ENCODE measurements around the gene KRTAP4-8.
A peak's percentile ranks its signal among the peaks of the same experiment; 100 is the strongest.
"Not testable (repeated sequence)": the region's sequence is repeated elsewhere in the genome, so short reads cannot be mapped to it uniquely, and the experiment has no call there.

KRTAP4-8 gene

GRCh38 chr17:41098042-41098441, at the start of gene KRTAP4-8:
TSS of gene KRTAP4-8 (minus strand) at chr17:41098142. CDS start at chr17:41098084, 58 bp downstream.
- TF ChIP-seq, protein P1, sequence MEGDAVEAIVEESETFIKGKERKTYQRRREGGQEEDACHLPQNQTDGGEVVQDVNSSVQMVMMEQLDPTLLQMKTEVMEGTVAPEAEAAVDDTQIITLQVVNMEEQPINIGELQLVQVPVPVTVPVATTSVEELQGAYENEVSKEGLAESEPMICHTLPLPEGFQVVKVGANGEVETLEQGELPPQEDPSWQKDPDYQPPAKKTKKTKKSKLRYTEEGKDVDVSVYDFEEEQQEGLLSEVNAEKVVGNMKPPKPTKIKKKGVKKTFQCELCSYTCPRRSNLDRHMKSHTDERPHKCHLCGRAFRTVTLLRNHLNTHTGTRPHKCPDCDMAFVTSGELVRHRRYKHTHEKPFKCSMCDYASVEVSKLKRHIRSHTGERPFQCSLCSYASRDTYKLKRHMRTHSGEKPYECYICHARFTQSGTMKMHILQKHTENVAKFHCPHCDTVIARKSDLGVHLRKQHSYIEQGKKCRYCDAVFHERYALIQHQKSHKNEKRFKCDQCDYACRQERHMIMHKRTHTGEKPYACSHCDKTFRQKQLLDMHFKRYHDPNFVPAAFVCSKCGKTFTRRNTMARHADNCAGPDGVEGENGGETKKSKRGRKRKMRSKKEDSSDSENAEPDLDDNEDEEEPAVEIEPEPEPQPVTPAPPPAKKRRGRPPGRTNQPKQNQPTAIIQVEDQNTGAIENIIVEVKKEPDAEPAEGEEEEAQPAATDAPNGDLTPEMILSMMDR (IDR thresholded peaks at IDR 0.05; ENCODE audit: control insufficient read depth, insufficient read depth, low read depth, low read length, missing control alignments), result no peak
- H3K4me3 ChIP-seq (ENCODE audit: control insufficient read depth, low read depth, low read length), result no peak within 1 kb of the TSS
- no peak for DNase-seq (ENCODE audit: low read depth)

DNA sequence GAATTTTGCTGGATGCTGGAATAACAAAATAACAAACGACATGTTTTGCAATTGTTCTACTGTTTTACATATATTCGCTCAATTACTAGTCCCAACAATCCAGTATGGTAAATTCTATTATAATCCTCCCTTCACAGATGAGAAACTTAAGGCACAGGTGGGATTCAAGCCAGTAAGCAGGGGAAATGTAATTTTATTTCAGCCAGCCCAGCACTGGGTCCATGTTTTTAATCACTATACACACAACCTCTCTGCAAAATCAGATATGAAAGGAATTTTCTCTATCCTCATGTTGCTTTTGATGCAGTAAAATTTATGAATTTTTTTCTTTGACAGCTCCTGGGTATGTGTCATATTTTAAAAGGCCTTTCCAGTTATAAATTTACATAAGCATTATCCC, 47.3 kb upstream of the KRTAP4-8 start:
- TF ChIP-seq, protein P1 (IDR thresholded peaks at IDR 0.05; ENCODE audit: control insufficient read depth, insufficient read depth, low read depth, low read length, missing control alignments), result no peak

DNA sequence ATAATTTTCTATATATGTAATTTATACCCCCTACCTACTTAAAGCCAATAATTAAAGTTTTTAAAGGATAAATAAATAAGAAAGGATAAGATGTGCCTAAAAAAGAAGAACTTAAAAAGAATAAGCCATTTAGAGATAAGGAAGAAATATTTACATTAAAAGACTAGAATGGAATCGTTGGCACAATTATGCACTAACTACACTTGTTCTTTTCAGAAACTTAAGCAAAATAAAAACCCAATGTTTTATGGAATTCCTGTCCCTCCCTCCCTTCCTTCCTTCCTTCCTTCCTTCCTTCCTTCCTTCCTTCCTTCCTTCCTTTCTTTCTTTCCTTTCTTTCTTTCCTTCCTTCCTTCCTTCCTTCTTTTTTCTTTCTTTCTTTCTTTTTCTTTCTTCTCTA, 46.9 kb upstream of the KRTAP4-8 start:
- DNase-seq (ENCODE audit: low read depth), result no peak
- TF ChIP-seq, protein P1 (IDR thresholded peaks at IDR 0.05; ENCODE audit: control insufficient read depth, insufficient read depth, low read depth, low read length, missing control alignments), result no peak
- H3K4me3 ChIP-seq (ENCODE audit: control insufficient read depth, low read depth, low read length), result no peak overlapping the region

More for the DNA sequence above, 47.3 kb upstream of the KRTAP4-8 start:
- H3K4me3 ChIP-seq (ENCODE audit: control insufficient read depth, low read depth, low read length), result no peak overlapping the region
- no peak for DNase-seq (ENCODE audit: low read depth)

DNA sequence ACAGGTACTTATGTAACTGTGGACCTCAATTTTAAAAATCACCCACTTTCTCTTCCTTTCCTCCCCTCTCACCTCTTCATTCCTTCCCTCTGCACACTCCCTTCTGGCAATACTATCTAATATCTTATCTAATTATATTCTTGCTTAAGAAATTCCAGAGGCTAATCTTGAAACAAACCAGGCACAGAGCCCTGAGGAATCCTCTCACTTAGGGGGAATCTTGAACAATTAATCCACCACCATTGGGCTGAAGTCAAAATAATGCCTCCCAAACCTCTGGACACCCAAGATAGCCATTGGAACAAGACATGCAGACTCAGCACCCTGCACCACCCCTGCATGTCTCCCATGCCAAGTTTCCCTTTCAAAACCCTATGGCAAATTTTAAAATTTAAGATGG, 43.4 kb upstream of the KRTAP4-8 start:
- TF ChIP-seq, protein P1 (IDR thresholded peaks at IDR 0.05; ENCODE audit: control insufficient read depth, insufficient read depth, low read depth, low read length, missing control alignments), result no peak
- no peak for DNase-seq (ENCODE audit: low read depth)
- no peak overlapping the region for H3K4me3 ChIP-seq (ENCODE audit: control insufficient read depth, low read depth, low read length)

DNA sequence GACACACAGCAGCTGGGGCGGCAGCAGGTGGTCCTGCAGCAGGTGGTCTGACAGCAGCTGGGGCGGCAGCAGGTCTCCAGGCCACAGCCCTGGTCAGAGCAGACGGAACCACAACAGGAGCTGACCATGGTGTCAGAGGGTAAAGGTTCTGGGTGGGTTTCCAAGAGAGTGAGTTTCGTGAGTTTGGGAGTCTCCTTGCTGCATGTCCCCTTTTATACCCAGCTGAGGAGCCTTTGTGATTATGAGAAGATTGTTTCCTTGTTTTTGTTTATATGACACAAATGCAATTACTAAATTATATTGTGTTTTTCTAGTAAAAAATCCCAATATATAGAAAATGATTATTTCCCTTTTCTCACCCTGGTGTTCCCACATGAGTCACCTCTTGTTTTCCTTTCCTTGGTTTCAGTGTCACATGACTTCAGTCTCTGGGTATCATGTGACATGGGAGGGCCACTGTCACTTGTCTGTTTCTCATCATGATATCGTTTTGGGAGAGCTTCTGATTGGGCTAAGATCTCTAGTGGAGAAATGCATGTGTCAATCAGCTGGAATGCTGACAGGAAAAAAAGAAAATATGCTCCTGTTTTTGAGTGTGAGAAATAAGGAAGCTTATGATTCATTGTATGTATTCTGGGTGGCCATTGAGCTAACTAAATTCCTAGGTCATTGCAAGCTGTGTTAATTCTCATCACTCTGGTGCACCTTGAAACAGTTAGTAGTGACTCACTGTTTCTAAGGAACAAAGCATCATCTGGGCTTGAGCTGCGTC, 42.6 kb upstream of the KRTAP4-8 start, which contains the start of gene KRTAP4-6:
Gene KRTAP4-6, minus strand, starts transcription at position 185 of the 772 bp plus-strand sequence. Its CDS starts 57 bp downstream, at position 128.
- no peak within 1 kb of the TSS for H3K4me3 ChIP-seq (ENCODE audit: control insufficient read depth, low read depth, low read length)
- DNase-seq (ENCODE audit: low read depth), result peak; percentile 82
- TF ChIP-seq, protein P1 (IDR thresholded peaks at IDR 0.05; ENCODE audit: control insufficient read depth, insufficient read depth, low read depth, low read length, missing control alignments), result no peak

DNA sequence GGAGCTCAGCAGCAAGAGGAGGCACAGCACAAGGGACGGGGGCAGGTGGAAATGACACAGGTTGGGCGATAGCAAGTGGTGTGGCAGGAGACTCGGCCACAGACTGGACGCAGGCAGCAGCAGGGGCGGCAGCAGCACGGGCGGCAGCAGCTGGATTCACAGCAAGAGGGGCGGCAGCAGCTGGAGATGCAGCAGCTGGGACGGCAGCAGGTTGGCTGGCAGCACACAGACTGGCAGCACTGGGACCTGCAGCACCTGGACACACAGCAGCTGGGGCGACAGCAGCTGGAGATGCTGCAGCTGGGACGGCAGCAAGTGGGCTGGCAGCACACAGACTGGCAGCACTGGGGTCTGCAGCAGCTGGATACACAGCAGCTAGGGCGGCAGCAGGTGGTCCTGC, 41.9 kb upstream of the KRTAP4-8 start:
- DNase-seq (ENCODE audit: low read depth); H3K4me3 ChIP-seq (ENCODE audit: control insufficient read depth, low read depth, low read length): not testable (repeated sequence)

DNA sequence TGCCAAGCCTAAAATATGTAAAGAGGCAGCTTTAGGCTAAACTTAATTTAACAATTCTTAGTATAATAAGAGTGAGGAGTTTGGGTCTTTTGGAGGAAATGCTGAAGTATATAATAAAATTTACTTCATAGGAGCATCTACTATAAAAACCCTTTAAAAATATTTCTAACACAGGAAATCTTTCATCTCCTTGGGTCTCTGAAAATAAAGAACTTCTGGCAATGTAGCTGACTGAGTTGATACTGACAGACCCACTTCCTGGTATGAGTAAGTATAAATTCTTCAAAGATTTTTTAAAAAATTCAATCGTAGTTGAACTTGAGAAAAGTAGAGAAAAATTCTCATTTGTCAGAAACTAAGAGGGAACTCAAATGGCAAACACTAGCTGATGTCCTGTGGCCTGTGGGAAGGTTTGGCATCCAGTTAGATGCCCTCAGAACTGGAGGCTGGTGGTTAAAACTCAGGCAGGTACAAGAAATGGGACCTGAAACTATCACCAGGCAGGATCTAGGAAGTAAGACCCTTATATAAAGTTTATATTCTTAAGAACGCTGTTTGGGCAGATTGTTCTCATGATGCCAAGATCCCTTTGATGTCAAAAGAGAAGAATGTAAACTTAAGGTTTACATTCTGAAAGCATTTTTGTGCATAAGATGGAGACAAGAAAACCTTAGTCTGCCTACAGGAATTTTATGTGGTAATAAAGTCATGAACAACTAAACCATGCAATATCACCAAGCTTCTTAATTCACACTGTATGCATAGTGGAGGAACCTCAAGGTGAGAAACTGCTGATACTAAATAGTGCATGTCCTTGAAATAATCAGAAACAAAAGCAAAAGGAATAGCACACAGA, 36.2 kb upstream of the KRTAP4-8 start:
- DNase-seq (ENCODE audit: low read depth), result no peak
- H3K4me3 ChIP-seq (ENCODE audit: control insufficient read depth, low read depth, low read length), result no peak overlapping the region
- TF ChIP-seq, protein P1 (IDR thresholded peaks at IDR 0.05; ENCODE audit: control insufficient read depth, insufficient read depth, low read depth, low read length, missing control alignments), result no peak

Measured in AG09309 (cell line).